Measurements from ENCODE around the gene UBE4B. TPM values are rescaled to one million over a fixed set of nuclear protein-coding genes. Genes with fewer than 3 reads are reported as not detected.

UBE4B gene
- total and polyA plus RNA-seq, 7 donors: 10.2 to 124 (median 47.8) TPM

DNA sequence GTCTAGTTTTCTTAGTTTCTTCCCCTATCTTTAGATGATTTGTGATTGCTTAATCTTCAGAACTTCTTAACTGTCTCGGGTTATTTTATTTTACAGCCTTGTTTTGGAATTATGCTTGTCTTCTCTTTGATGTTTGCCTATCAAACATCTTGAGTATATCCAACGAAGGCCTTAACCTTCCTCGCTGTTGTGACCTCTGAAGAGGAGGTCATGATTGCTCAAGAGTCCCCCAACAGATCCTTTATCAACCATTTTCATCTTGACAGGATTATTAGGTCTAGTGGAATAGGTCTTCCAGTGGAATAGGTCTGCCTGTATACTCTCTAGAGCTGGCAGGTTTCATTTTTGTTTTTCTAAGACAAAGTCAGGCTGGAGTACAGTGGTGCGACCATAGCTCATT, 45.7 kb downstream of the UBE4B start:
- Histone ChIP-seq H3K27me3 (no peaks in the 10 kb centered on the region), H3K9me3 (no peaks in the 10 kb centered on the region), H3K4me3 (no peak overlapping the region), H3K27ac (peak overlapping the region in 1 of 4 donors; percentile 13), H3K36me3 (no peaks in the 10 kb centered on the region), H3K4me1 (peaks cover 0 to 35% (median 27%) of the 10 kb centered on the region in 4 donors)
- TF ChIP-seq, protein P1, sequence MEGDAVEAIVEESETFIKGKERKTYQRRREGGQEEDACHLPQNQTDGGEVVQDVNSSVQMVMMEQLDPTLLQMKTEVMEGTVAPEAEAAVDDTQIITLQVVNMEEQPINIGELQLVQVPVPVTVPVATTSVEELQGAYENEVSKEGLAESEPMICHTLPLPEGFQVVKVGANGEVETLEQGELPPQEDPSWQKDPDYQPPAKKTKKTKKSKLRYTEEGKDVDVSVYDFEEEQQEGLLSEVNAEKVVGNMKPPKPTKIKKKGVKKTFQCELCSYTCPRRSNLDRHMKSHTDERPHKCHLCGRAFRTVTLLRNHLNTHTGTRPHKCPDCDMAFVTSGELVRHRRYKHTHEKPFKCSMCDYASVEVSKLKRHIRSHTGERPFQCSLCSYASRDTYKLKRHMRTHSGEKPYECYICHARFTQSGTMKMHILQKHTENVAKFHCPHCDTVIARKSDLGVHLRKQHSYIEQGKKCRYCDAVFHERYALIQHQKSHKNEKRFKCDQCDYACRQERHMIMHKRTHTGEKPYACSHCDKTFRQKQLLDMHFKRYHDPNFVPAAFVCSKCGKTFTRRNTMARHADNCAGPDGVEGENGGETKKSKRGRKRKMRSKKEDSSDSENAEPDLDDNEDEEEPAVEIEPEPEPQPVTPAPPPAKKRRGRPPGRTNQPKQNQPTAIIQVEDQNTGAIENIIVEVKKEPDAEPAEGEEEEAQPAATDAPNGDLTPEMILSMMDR (IDR thresholded peaks at IDR 0.05): no peak
- TF ChIP-seq POLR2AphosphoS5 (IDR thresholded peaks at IDR 0.05) (peak in 1 of 4 donors; percentile 18), EP300 (IDR thresholded peaks at IDR 0.05) (no peak), POLR2A (IDR thresholded peaks at IDR 0.05) (no peak)
- 49 to 73% methylated on average over 4 of the region's 4 CpGs for WGBS, 2 donors
- DNase-seq: no peak
- intact Hi-C loops (cut with DNase I): no loop called here

DNA sequence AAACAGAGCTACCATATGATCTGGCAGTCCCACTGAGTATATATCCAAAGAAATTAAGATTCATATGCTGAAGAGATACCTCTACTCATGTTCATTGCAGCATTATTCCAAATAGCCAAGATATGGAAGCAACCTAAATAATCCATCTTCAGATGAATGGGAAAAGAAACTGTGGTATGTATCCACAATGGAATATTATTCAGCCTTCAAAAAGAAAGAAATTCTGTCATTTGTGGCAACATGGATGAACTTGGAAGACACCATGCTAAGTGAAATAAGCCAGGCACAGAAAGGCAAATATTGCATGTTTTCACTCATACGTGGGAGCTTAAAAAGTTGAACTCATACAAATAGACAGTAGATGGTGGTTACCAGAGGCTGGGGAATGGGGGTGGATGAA, 47.8 kb downstream of the UBE4B start:
- intact Hi-C loops (cut with DNase I): no loop called here
- no peak overlapping the region for H3K4me3 ChIP-seq
- no peak for DNase-seq
- H3K27me3 ChIP-seq: no peaks in the 10 kb centered on the region
- TF ChIP-seq POLR2AphosphoS5 (IDR thresholded peaks at IDR 0.05) (no peak), EP300 (IDR thresholded peaks at IDR 0.05) (no peak), POLR2A (IDR thresholded peaks at IDR 0.05) (no peak)
- TF ChIP-seq, protein P1 (IDR thresholded peaks at IDR 0.05): no peak
- peaks cover 0 to 19% (median 10%) of the 10 kb centered on the region in 4 donors for H3K4me1 ChIP-seq
- no peak overlapping the region for H3K27ac ChIP-seq
- WGBS, 2 donors: 98 to 100% methylated on average over 1 of the region's 1 CpG
- H3K36me3 ChIP-seq: no peaks in the 10 kb centered on the region
- H3K9me3 ChIP-seq: no peaks in the 10 kb centered on the region

DNA sequence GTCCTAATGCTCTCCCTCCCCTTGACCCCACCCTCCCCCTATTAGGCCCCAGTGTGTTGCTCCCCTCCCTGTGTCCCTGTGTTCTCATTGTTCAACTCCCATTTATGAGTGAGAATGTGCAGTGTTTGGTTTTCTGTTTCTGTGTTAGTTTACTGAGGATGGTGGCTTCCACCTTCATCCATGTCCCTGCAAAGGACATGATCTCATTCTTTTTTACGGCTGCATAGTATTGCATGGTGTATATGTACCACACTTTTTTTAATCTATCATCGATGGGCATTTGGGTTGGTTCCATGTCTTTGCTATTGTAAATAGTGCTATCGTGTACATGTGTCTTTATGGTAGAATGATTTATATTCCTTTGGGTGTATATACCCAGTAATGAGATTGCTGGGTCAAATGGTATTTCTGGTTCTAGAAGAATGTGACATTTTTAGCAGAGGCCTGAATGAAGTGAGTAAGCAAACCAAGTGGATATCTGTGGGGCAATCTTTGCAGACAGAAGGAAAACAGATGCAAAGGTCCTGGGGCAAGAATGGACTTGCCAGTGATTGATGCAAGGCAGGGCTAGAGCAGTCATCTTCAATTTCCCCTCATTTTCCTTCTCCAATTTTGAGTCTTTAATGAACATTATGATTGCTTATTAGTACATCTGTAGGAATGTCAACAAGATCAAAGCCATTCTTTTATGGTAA, 50.2 kb downstream of the UBE4B start:
- H3K9me3 ChIP-seq: no peaks in the 10 kb centered on the region
- peaks cover 0 to 16% (median 3%) of the 10 kb centered on the region in 4 donors for H3K4me1 ChIP-seq
- H3K4me3 ChIP-seq: no peak overlapping the region
- TF ChIP-seq EP300 (IDR thresholded peaks at IDR 0.05) (no peak), POLR2A (IDR thresholded peaks at IDR 0.05) (no peak), POLR2AphosphoS5 (IDR thresholded peaks at IDR 0.05) (no peak)
- TF ChIP-seq, protein P1 (IDR thresholded peaks at IDR 0.05): no peak
- intact Hi-C loops (cut with DNase I): no loop called here
- H3K27ac ChIP-seq: no peak overlapping the region
- H3K36me3 ChIP-seq: no peaks in the 10 kb centered on the region
- WGBS, 2 donors: 47 to 81% methylated on average over 3 of the region's 3 CpGs
- no peaks in the 10 kb centered on the region for H3K27me3 ChIP-seq
- DNase-seq: no peak

DNA sequence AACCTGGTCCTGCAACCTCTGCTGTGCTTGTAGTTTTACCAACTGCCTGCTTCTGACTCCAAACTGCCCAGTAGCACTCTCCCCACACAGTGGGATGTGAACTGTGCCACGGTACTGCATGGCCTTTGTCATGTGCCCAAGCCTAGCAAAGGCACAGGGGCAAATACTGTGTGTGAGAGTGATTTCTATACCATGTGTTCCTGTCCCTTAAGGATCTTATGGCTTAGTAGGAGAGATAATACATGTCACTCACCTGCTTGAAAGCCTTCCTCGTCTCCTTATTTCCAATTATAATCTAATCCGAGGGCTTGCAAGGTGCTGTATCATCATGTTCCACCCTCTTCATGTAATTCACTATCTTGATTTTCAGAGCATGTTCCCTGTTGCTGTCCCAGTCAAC, 51.3 kb downstream of the UBE4B start:
- H3K9me3 ChIP-seq: no peaks in the 10 kb centered on the region

More for the DNA sequence above, 51.3 kb downstream of the UBE4B start:
- DNase-seq: no peak
- Histone ChIP-seq H3K36me3 (no peaks in the 10 kb centered on the region), H3K27ac (no peak overlapping the region), H3K4me1 (peaks cover 0 to 7% (median 0%) of the 10 kb centered on the region in 4 donors), H3K27me3 (no peaks in the 10 kb centered on the region), H3K4me3 (no peak overlapping the region)
- 93 to 95% methylated on average over 3 of the region's 3 CpGs for WGBS, 2 donors
- intact Hi-C loops (cut with DNase I): no loop called here
- TF ChIP-seq, protein P1 (IDR thresholded peaks at IDR 0.05): no peak
- TF ChIP-seq POLR2A (IDR thresholded peaks at IDR 0.05) (no peak), EP300 (IDR thresholded peaks at IDR 0.05) (no peak), POLR2AphosphoS5 (IDR thresholded peaks at IDR 0.05) (no peak)

All from sigmoid colon (tissue), 7 donors.